ES-I3 (cell line): ENCODE data around the gene TRIM9.
"Not testable (repeated sequence)": the region's sequence is repeated elsewhere in the genome, so short reads cannot be mapped to it uniquely, and the experiment has no call there.

ENCODE experiments used
- H3K36me3 ChIP-seq: 2 replicates; pipeline ENCODE4 v1.6.1; 2013; ENCODE audit warnings: mild to moderate bottlenecking, low read length, control low read depth, moderate library complexity; ENCODE audit not compliant: insufficient read depth
- H3K4me1 ChIP-seq: 2 replicates; pipeline ENCODE4 v1.6.1; 2013; ENCODE audit warnings: mild to moderate bottlenecking, control low read depth, low read length; ENCODE audit not compliant: insufficient read depth
- H3K9ac ChIP-seq: 2 replicates; pipeline ENCODE4 v1.6.1; 2013; ENCODE audit warnings: low read depth, mild to moderate bottlenecking, low read length, moderate library complexity
- H3K9me3 ChIP-seq: 2 replicates; pipeline ENCODE4 v1.6.1; 2013; ENCODE audit warnings: mild to moderate bottlenecking, low read length, moderate library complexity; ENCODE audit not compliant: control insufficient read depth, insufficient read depth

The TRIM9 gene

DNA sequence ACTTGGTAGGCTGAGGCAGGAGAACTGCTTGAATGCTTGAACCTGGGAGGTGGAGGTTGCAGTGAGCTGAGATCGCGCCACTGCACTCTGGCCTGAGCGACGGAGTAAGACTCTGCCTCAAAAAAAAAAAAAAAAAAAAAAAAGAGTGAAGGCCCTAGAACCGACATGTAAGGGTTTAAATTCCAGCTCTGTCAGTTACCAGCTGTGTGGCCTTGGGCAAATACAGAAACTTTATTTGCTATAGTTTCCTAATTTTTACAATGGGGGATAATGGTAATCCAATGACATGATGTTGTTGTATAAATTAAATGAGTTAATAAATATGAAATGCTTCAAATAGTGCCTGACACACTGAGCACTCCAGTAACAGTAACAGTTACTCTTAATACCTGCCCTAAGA, 131.0 kb downstream of the TRIM9 start:
- Histone ChIP-seq H3K4me1 (no peaks in the 10 kb centered on the region), H3K36me3 (no peaks in the 10 kb centered on the region), H3K9me3 (no peaks in the 10 kb centered on the region), H3K9ac (no peak overlapping the region)

DNA sequence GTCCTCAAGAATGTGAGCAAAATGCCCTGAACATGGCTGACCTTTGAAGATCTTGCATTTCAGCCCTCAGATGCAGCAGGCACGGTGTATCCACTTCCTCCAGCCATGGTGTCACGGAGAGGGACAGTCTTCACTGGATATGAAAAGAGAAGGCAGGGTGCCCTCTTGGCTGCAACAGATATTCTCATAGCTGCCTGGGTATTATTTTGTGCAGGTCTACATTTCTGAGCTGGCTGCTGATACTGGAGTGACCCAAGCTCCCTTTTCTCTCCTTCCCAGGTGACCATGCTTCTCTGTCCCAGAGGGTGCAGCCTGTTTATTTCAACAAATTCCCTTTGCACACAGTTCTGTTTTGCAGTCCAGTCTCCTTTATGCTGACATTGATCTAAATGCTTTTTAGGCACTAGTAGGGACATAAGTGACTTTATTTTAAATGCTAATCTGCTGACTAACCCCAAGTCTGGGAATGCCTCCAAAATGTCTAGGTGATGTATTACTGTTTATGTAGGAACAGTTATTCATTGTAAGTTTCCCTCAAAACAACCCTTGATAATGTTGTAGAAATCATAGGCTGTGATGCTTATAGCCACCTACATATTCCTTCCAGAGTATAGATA, 133.2 kb downstream of the TRIM9 start:
- H3K9ac ChIP-seq = no peak overlapping the region

DNA sequence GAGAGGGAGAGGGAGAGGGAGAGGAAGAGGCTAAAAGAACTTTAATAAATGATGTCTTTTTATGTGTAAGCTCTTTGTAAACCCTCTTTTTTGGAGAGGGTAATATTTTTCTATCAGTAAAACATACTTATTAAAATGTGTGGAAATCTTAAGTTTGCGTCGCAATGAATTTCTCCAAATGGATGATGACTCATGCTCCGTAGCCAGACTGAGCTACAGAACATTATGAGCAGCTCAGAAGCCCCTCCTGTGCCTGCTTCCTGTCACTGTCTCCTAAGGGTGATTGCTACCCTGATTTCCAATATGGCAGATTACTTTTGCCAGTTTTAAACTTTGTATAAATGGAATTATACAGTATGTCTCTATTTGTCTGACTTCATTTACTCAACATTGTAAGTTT, 137.6 kb downstream of the TRIM9 start:
- Histone ChIP-seq H3K9ac (no peak overlapping the region), H3K4me1 (peaks cover 13% of the 10 kb centered on the region), H3K9me3 (no peaks in the 10 kb centered on the region; the same call in 1 of the 2 replicates), H3K36me3 (no peaks in the 10 kb centered on the region)

More for the DNA sequence above, 133.2 kb downstream of the TRIM9 start:
- no peaks in the 10 kb centered on the region for H3K36me3 ChIP-seq
- no peaks in the 10 kb centered on the region for H3K4me1 ChIP-seq
- H3K9me3 ChIP-seq = no peaks in the 10 kb centered on the region; the same call in 1 of the 2 replicates

DNA sequence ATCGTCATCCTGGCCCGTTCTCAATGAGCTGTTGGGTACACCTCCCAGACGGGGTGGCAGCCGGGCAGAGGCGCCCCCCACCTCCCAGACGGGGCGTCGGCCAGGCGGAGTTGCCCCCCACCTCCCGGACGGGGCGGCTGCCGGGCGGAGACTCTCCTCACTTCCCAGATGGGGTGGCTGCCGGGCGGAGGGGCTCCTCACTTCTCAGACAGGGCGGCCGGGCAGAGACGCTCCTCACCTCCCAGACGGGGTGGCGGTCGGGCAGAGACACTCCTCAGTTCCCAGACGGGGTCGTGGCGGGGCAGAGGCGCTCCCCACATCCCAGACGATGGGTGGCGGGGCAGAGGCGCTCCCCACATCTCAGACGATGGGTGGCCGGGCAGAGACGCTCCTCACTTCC, 138.5 kb downstream of the TRIM9 start:
- not testable (repeated sequence) for H3K9ac ChIP-seq, H3K36me3 ChIP-seq, H3K9me3 ChIP-seq
- H3K4me1 ChIP-seq = peaks cover 13% of the 10 kb centered on the region

DNA sequence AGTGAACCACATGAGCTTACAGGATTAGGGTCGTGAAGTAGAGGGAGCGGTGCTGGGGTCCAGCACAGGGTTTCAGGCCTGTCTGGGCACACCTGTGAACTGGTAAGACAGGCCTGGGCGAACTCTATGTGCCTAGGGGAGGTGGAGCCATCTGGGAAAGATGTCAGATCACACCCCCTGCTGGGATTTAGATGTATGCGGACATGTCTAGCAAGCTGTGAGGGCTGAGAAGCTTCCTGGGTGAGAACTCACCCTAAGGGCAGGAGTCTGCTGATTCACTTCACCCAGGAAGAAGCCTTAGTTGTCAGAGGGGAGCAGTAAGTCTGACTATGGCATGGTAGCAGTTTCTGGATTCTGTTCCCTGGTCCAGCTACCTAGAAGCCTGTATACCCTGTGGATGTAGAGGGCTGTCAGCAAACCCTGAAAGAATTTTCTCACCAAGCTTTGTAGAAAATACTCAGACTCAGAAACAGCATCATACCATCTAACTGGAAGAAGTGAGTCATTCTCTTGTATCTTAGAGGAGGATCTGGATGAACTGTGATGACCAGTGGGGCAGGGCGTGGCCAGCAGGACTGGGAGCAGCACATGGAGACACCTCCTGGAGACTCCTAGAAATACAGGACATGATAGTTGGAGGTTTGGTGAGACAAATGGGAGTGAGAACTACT, 139.4 kb downstream of the TRIM9 start:
- H3K4me1 ChIP-seq = peaks cover 13% of the 10 kb centered on the region
- H3K9ac ChIP-seq = no peak overlapping the region
- no peaks in the 10 kb centered on the region for H3K36me3 ChIP-seq
- H3K9me3 ChIP-seq = no peaks in the 10 kb centered on the region; the same call in 1 of the 2 replicates

DNA sequence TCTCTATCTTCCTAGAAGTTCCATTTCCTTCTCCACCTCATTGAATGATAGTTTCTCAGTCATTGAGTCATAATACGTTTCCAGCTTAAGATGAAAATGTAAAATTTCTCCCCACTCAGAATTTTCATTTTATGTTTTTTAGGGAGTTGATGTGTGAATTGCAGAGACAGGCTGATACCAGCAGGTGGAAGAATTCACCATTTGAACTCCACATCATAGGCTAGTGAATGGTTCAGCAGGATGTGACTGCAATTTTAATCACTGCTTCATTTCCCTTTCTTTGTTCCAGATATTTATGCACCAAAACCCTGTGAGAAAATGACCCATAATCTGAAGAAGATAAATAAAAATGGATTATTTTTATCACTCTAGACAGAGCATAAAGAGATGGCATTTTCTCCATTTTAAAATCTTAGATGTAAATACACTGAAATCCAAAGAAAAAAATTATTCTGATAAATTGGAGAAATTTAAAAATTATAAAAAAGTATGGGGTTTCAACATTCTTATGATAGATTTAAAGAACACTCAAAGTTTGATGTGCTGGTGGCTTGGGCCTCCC, 140.0 kb downstream of the TRIM9 start:
- Histone ChIP-seq H3K4me1 (peaks cover 13% of the 10 kb centered on the region), H3K9ac (no peak overlapping the region), H3K9me3 (no peaks in the 10 kb centered on the region; the same call in 1 of the 2 replicates), H3K36me3 (no peaks in the 10 kb centered on the region)

DNA sequence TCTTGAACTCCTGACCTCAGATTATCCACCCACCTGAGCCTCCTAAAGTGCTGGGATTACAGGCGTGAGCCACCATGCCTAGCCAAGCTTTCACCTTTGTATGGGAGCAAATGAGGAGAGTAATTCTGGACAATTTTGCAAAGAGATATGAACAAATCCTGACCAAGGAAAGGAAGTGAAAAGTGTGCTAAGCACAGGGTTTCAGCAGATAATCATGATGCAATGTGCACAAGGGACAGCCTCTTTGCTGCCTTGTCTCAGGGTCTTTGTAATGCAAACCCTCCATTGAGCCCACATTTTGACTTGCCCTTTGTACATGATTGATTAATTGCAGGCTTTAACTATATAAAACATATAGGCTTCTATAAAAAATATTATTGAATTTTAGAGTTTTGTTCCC, 141.4 kb downstream of the TRIM9 start:
- Histone ChIP-seq H3K9ac (no peak overlapping the region), H3K36me3 (no peaks in the 10 kb centered on the region), H3K9me3 (no peaks in the 10 kb centered on the region; the same call in 1 of the 2 replicates), H3K4me1 (peaks cover 13% of the 10 kb centered on the region)

DNA sequence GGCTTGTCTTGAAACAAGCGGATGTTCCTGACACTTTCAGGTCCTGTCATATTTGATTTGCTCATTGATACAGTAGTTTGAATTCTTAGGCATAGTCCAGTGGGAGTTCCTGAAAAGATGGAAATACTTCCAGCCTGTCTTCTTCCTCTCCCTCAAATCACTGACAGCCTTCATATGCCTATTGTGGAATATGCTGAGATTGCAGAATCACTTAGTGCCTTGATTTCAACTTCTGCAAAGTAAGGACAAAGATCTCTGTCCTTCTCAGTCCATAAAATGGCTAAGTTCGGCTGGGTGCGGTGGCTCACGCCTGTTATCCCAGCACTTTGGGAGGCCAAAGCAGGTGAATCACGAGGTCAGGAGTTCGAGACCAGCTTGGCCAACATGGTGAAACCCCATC, 143.9 kb downstream of the TRIM9 start:
- Histone ChIP-seq H3K36me3 (no peaks in the 10 kb centered on the region), H3K4me1 (peaks cover 13% of the 10 kb centered on the region), H3K9me3 (no peaks in the 10 kb centered on the region)

DNA sequence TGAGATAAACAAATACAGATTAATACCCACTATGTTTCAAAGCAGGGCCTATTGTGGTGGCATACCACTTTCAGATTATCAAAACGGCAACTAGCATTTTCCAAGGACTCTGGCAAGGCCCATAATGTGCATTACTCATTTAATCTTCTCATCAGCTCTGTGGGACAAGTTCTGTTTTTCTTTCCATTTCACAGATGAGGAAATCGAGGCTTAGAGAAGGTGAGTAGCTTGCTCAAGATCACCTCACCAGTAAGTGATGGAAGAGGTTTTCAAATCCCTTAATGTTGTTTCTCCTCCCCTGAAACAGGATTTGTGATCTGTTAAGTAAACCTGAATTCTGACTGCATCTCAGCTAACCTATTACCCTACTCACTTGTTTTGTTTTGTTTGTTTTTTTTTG, 146.7 kb downstream of the TRIM9 start:
- no peak overlapping the region for H3K9ac ChIP-seq
- H3K36me3 ChIP-seq = no peaks in the 10 kb centered on the region
- no peaks in the 10 kb centered on the region for H3K9me3 ChIP-seq
- no peaks in the 10 kb centered on the region for H3K4me1 ChIP-seq

More for the DNA sequence above, 143.9 kb downstream of the TRIM9 start:
- no peak overlapping the region for H3K9ac ChIP-seq

DNA sequence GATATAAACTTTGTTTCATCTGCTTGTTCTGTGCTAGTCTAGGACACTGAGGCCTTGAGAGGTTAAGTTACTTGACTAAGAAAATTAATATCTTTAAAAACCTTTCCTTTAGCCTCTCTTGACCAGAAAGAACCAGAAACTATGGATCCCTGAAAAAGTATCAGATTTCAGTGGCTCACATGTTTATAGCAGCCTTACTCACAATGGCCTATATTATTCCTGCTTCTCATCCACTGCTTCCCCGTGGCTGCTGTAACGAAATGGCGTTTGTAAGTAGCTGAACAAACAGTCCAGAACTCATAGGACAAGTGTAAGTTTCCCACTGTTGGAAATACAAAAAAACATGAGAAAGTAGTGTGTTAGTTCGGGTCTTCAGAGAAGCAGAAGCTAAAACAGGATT, 147.5 kb downstream of the TRIM9 start:
- Histone ChIP-seq H3K9ac (no peak overlapping the region), H3K36me3 (no peaks in the 10 kb centered on the region; the same call in 1 of the 2 replicates), H3K9me3 (no peaks in the 10 kb centered on the region), H3K4me1 (no peaks in the 10 kb centered on the region)

DNA sequence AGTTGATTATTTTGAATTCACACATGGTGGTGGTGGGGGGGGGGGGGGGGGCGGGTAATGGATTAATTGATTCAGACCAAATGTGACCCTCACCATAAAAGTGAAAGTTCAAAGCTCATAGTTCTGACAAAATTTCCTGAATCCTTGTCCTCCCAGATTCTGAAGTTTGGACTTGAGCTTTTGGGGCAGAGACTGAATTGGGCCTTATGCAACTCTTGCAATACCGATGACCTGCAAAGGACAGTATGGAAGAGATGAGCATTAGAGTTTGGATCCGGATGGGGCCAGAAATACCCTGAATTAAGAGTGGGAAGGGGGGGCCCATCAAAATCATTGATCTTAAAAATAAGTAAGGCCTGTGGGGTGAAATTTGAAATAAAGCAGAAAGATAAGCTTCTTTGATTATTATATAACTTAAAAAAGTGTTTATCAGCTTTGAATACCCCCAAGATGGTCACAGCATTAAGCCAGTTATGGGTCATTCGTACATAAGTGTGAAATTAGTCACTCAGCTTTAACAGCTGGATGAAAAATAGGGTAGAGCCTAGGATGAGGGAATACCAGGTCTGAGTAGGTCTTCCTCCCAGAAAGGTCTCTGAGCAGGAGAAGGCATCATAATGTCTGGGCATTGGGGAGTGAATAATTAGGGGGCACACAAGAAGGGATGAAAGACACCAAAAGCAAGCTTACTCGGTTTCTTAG, 148.5 kb downstream of the TRIM9 start:
- Histone ChIP-seq H3K4me1 (no peaks in the 10 kb centered on the region), H3K9ac (no peak overlapping the region), H3K9me3 (no peaks in the 10 kb centered on the region), H3K36me3 (peaks cover 4% of the 10 kb centered on the region; the same call in 1 of the 2 replicates)

DNA sequence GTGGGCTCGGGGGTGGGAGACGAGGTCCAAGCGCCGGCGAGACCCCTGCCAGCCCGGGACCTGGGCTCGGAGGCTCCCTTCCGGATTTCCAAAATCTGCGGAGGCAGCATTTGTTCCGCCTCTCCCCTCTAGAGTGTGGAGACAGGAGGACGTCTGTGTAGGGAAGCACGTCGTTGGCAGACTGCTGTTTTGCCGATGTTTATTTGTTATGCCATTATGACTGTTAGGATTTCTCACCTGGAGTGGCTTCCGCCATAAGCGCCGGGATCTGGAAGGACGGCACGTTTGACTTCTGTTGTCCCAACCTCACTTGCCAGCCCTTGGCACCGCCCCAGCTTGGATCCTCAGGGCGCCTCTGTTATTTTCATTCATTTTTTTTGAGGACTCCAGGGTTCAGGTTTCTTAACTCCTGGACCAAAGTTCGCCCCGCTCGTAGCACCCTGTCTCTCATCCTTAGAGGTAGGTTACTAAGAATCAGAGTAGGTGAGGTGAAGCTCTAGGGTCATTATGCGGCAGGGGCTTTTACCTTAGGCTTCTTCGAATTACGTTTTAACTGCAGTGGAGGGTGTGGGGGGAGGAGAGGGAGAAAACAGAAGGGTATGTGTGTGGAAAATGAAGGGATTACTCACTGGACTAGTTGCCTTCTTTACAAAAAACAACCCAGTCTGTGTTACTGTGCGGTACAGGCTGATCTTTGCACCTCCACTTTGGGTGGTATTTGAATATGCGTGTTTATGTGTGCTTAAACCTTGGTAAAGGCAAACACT, 150.1 kb downstream of the TRIM9 start:
- H3K4me1 ChIP-seq = no peaks in the 10 kb centered on the region
- peaks cover 4% of the 10 kb centered on the region; the same call in 1 of the 2 replicates for H3K36me3 ChIP-seq
- peak overlapping the region; percentile 74 for H3K9ac ChIP-seq
- no peaks in the 10 kb centered on the region for H3K9me3 ChIP-seq

DNA sequence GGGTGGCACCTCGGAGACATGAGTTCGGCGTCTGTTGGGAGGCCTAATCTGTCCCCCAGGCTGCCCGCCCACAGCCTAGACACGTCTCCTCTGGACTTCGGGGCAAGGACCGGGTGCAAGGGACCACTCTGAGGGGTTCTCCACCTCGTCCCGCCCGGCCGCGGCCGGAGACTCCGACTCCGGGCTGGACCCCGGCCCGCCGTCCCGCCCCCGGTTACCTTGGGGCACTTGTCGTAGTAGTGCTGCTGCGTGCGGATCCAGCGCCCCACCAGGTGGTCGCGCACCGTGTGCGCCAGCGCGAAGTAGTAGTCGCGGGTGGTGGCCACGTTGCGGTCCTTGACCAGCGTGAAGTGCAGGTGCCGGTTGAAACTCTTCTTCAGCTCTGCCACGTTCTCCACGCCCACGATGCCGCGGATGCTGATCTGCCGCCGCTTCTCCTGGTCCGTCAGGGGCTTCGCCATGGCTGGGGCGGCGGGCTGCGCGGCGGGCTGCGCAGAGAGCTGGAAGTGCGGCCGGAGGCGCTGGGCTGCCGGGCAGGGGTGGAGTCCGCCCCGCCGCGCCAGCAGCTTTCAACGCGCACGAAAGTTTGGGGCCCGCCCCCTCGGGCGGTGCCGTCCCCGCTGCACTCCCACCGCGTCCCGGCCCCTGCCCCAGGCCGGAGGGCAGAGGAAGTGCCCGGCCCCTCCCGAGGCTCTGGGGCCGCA, 150.8 kb downstream of the TRIM9 start, which contains the start of gene PYGL:
Gene PYGL, minus strand, starts transcription at position 541 of the 704 bp plus-strand sequence. Its CDS starts 80 bp downstream, at position 461.
- peak within 1 kb of the TSS; percentile 74 for H3K9ac ChIP-seq
- no peaks in the 10 kb centered on the region for H3K4me1 ChIP-seq
- H3K36me3 ChIP-seq = peaks cover 4% of the 10 kb centered on the region; the same call in 1 of the 2 replicates
- H3K9me3 ChIP-seq = no peaks in the 10 kb centered on the region
